Adrenal gland (tissue), 5 donors: ENCODE data around the gene ZNF692.

ENCODE experiments used
- POLR2A ChIP-seq, 2 donors: fragments of 450-650 bp; IDR thresholded peaks; one replicate each; pipeline ENCODE4 v1.6.1; 2017; ENCODE audit warnings: antibody characterized with exemption in 2 of 2, mild to moderate bottlenecking in 2 of 2, moderate library complexity in 1 of 2
- TF ChIP-seq, protein P1 (sequence below), 6 experiments: fragments of 450-650 bp in 4 of 6; fragments of 200-600 bp in 2 of 6; sonication (generic) in 1 of 6; IDR thresholded peaks; 1 replicate in 5 of 6; 2 replicates in 1 of 6; pipeline versions ENCODE4 v1.5.1 to v1.8.0; 2016 to 2021; ENCODE audit warnings: antibody characterized with exemption in 6 of 6, mild to moderate bottlenecking in 2 of 6, moderate library complexity in 1 of 6
- donor health status: DM: no; HTN: no; CAD: no.

- TF ChIP-seq POLR2A (IDR thresholded peaks at IDR 0.05) = no peak
- TF ChIP-seq, protein P1, sequence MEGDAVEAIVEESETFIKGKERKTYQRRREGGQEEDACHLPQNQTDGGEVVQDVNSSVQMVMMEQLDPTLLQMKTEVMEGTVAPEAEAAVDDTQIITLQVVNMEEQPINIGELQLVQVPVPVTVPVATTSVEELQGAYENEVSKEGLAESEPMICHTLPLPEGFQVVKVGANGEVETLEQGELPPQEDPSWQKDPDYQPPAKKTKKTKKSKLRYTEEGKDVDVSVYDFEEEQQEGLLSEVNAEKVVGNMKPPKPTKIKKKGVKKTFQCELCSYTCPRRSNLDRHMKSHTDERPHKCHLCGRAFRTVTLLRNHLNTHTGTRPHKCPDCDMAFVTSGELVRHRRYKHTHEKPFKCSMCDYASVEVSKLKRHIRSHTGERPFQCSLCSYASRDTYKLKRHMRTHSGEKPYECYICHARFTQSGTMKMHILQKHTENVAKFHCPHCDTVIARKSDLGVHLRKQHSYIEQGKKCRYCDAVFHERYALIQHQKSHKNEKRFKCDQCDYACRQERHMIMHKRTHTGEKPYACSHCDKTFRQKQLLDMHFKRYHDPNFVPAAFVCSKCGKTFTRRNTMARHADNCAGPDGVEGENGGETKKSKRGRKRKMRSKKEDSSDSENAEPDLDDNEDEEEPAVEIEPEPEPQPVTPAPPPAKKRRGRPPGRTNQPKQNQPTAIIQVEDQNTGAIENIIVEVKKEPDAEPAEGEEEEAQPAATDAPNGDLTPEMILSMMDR (IDR thresholded peaks at IDR 0.05) = no peak
Measured at GRCh38 chr1:248849637-248850036, 9.2 kb downstream of the ZNF692 start.
